D341Med (cell line): Measurements from ENCODE around the gene RETREG1.
A peak's percentile ranks its signal among the peaks of the same experiment; 100 is the strongest.
"Not testable (repeated sequence)": the region's sequence is repeated elsewhere in the genome, so short reads cannot be mapped to it uniquely, and the experiment has no call there.

Experiments
- DNase-seq: peaks from one replicate; pipeline ENCODE4 v3.0.0; 2012; ENCODE audit warnings: low spot score

The RETREG1 gene, protein sequence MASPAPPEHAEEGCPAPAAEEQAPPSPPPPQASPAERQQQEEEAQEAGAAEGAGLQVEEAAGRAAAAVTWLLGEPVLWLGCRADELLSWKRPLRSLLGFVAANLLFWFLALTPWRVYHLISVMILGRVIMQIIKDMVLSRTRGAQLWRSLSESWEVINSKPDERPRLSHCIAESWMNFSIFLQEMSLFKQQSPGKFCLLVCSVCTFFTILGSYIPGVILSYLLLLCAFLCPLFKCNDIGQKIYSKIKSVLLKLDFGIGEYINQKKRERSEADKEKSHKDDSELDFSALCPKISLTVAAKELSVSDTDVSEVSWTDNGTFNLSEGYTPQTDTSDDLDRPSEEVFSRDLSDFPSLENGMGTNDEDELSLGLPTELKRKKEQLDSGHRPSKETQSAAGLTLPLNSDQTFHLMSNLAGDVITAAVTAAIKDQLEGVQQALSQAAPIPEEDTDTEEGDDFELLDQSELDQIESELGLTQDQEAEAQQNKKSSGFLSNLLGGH

DNA sequence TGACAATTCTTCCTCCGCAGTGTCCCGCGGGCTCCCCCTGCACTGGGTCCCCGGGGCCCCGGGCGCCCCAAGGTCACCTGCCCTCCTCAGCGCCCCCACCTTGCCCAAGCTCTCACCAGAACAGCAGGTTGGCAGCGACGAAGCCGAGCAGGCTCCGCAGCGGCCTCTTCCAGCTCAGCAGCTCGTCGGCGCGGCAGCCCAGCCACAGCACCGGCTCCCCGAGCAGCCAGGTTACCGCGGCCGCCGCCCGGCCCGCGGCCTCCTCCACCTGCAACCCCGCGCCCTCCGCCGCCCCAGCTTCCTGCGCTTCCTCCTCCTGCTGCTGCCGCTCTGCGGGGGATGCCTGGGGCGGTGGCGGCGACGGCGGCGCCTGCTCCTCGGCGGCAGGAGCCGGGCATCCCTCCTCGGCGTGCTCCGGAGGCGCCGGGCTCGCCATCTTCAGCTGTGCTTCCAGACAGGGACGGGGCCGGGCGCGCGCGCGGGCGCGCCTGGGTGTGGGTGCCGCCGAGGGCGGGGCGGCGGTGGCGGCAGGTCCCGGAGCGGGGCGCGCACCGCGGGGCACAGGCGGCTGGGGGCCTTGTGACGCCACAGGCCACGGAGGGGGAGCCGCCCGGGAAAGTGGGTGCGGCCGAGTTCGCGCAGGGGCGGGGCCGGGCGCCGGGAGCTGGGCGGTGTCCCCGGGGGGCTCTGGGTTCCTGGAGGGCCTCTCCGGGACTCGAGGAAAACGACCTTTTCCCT lies at the start of gene RETREG1:
TSS of gene RETREG1 (minus strand) at position 462 of the 738 bp plus-strand sequence. CDS start at position 436, 26 bp downstream.
- peak; percentile 79 for DNase-seq

DNA sequence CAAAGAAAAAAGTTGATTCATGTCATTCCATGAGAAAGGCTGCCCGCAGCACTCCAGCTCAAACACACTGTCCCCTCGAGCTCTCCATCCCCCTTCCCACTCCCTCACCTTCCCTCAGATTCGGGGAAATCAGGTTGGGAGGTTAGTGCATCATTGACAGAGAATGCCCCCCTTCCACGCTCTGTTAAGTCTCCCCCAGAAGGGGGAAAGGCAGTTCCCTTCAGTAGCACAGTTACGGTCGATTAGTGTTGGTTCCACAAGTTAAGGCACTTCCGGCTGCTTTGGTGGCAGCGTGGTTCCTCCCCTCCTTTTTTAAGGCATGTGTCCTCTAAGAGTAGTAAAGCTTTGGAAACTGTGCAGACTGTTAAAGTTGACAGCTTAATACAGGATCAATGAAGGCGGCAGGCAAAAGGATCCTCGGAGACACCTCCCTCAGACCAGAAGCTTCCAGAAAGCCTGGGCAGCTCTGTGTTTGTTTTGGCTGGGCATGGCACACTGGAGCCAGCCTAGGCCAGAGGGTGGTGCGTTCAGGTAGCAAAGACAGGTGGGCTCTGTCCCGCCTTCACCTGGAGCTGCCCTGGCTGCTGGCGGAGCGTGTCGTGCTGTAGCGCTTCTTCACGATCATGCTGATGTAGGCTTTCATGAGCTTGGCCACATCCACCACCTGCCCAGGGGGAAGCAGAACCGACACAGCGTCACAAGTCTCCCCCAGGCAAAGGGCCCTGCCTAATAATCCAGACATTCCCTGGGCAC lies 49.5 kb upstream of the RETREG1 start:
- DNase-seq: no peak

DNA sequence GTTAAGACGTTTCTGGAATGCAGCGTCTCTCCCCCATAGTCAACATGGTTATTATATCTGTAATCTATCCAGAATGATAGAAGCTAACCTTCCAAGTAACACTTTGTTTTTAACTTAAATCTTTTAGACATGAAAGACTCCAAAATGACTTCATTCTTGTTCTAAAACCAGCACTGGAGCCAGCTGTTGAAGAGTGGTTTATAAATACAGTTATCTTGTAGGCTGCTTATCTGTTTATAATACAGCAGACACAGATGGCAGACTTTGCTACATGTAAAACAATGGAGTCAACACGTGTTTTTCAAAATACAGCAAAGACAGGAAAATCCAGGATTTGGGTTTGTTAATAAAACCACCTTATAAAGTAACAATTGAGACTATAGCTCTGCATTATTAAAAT lies 48.8 kb upstream of the RETREG1 start:
- no peak for DNase-seq

DNA sequence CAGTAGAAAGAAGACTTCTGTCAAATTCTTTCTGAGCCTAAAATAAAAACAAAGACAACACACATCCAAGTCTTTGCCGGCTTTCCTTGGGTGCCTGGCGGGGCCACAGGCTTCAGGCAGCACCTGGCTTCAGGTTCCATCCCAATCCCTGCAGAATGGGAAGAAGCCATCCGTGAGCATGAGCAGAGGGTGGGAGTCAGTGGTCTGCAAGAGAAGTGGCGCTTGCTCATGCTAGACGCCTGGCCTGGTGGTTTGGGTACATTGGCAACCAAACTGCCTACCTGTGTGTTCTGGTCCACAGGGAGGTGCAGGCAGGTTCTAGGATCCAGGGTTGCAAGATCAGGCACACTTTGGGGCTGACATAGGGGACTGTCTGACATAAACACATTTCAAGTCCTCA lies 47.6 kb upstream of the RETREG1 start:
- no peak for DNase-seq

DNA sequence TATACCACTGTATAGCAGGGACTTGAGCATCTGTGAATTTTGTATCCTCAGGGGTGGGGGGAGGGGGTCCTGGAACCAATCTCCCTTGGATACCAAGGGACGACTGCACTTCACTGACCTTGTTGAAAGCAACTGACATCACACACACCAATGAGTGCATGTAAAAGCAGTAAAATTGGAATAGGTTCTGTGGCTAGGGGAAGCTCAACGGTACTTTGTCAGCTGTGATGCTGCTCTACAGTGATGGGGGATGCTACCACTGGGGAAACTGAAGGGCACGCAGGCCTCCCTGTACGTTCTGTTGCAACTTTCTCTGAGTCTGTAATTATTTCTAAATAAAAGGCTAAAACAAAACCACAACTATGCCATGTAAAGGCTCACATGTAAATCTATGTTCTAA lies 47.0 kb upstream of the RETREG1 start:
- no peak for DNase-seq

DNA sequence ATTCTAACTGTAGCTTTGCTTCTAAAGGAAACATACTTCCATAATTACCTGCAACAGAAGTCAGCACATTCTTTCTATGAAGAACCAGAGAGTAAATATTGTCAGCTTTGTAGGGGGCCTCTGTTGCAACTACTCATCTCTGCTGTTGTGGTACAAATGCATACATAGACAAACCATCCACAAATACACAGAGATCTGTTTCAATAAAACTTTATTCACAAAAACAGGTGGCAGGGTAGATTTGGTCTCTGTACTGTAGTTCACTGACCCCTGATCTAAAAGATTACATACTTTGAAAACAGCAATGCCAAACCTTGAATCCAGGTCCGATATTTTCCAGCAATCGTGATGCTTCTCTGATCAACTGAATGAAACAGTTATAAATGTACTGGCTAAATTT lies 44.9 kb upstream of the RETREG1 start:
- no peak for DNase-seq

DNA sequence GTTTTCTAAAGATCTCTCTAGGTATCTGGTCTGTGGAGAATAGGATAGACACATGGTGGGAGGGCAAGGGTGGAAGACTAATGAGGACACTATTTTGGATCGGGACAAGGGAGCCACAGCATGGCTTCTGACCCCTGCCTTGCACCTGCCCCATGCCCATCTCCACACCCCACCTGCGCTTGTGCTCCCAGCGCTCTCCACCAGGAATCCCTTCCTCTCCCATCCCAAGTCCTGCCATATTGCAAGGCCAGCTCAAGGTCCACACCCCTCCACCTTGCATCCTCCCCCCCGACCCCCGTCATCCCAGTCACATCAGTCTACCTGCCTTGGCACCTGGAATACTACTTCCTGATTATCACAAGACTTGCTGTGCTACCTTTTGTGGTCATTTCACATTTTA lies 44.2 kb upstream of the RETREG1 start:
- no peak for DNase-seq

DNA sequence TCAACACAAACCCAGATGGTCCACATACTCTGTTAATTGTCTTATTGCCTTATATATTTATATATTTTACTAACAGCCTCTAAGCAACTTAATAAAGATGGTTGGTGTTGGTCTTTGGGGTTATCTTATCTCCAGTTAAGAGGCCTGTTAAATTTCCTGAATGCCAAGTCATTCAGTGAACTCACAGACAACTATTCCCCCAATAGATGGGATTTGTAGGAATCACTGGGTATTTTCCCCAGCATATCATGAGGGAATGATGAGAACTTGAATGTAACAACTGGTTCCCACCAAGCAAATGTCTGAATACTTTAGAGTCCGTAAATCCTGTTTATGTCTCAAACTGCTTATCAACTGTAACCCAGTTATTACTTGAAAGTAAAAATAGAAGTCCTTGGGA lies 42.7 kb upstream of the RETREG1 start:
- DNase-seq: no peak

DNA sequence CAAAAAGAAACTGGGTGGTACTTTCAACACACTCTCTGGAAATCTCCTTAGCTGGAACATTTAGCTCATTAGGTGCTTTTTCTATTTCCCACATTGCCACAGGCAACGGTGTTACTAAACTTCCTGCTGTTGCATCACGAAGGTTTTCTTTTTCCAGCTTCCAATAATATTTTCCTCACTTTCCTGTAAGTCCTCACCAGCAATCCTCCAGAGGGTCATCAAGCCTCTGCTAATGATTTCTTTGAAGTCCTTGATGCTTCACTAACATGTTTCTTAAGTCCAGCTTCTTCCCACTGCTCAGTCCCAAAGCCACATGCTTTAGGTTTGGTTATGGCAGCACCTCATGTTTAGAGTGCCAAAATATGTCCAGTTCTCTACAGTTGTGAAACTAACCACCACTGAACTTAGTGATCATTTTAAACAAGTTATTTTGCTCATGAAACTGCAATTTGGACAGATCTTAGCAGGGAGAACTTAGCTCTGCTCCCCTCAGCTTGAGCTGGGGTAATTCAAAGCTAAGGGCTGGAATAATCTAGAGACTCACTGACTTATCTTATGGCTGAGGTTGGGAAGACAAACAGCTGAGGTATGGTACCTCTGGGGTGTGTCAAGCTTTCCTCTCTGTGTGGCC lies 39.9 kb upstream of the RETREG1 start:
- DNase-seq: no peak

DNA sequence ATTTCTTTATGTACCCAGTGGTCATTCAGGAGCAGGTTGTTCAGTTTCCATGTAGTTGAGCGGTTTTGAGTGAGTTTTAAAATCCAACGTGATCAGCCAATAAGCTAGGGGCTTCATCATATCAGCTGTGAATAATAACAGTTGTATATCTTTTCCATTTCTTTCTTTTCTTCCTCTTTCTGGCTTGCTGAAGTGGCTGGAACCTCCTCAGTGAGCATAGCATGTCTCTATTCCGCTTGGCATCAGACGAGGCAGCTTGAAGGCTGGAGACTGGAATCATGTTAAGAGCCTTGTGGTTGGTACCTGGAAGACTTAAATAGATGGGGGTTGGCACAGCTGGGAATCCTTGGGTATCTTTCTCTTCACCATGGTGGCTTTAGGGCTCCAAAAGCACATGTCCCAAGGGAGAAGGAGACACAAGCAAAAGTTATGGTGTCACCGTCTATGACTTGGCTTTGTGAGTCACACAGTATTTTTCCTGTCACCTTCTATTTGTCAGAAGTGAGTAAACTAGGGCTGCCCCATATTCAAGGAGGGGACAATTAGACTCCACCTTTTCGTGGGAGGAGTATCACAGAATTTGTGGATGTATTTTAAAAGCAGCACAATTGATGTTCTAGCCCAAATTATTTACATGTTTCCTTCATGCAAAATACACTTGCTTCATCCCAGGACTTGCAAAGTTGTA lies 38.0 kb upstream of the RETREG1 start:
- no peak for DNase-seq

DNA sequence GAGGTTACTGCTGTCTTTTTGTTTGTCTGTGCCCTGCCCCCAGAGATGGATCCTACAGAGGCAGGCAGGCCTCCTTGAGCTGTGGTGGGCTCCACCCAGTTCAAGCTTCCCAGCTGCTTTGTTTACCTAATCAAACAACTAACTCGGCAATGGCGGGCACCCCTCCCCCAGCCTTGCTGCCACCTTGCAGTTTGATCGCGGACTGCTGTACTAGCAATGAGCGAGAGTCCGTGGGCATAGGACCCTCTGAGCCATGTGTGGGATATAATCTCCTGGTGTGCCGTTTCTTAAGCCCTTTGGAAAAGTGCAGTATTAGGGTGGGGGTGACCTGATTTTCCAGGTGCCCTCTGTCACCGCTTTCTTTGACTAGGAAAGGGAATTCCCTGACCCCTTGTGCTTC lies 31.9 kb upstream of the RETREG1 start:
- DNase-seq: not testable (repeated sequence)

DNA sequence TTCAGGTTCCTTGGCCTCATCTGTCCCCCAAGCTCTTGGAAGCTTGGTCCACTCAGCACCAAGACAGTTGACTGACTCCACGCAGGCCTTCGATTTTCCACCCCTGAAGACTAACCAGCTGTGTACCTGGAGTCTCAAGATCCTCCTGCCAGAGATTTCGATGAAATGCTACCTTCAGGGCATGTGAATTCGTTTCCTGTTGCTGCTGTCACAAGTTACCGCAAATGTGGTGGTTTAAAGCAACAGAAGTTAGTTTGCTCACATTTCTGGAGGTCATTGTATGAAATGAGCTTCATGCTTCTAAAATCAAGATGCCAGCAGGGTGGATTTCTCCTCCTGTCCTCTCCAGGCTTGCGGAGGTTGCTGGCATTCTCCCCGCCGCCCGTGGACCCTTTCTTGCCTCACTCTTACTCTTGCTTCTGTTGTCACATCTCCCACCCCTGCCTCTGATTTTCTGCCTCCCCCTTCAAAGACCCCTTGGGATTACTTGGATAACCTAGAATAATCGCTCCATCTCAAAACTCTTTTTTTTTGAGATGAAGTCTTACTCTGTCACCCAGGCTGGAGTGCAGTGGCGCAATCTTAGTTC lies 27.6 kb upstream of the RETREG1 start:
- DNase-seq: no peak

DNA sequence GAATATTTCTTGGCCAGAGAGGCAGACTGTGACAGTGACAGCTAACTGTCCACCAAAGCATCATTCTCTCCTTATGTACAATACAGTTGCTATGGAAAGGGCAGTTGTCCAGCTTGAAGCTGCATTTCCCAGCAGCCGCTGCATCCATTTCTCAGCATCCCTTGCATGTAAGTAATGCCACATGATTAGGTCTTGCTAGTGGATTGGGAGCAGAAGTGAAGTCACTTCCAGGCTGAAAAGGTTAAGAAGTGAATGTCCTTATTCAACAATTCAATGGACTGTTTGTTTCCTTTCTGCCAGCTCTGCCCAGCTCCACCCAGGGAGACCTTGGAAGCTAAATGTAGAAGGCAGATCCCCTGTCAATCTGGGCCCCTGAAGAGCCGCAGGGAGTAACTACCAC lies 26.1 kb upstream of the RETREG1 start:
- no peak for DNase-seq

DNA sequence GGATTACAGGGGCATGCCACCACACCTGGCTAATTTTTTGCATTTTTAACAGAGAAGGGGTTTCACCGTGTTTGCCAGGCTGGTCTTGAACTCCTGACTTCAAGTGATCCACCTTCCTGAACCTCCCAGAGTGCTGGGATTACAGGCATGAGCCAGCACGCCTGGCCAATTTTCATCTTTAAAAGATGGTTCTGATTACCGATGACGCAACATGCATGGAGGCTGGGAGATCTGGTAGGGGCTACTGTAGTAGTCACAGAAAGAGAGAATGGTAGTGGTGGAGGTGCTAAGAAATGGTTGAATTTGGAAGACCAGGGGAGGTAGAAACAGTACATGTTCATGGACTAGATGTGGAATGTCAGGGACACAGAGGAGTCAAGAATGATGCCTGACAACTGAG lies 22.4 kb upstream of the RETREG1 start:
- DNase-seq: no peak

DNA sequence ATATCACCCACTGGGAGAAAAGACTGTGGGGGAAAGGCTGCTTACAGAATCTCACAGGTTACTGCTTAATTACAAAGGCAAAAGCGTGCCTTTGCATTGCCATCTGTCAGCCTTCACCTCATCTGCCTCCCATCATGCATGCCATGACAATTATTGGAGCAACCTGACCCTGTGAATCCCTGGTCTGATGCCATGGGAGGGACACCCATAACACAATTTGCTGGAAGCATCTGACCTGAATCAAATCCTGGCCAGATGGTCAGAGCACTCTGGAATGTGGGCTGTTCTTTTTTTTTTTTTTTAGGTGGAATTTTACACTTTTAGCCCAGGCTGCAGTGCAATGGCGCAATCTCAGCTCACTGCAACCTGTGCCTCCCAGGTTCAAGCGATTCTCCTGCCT lies 11.6 kb upstream of the RETREG1 start:
- DNase-seq: no peak

DNA sequence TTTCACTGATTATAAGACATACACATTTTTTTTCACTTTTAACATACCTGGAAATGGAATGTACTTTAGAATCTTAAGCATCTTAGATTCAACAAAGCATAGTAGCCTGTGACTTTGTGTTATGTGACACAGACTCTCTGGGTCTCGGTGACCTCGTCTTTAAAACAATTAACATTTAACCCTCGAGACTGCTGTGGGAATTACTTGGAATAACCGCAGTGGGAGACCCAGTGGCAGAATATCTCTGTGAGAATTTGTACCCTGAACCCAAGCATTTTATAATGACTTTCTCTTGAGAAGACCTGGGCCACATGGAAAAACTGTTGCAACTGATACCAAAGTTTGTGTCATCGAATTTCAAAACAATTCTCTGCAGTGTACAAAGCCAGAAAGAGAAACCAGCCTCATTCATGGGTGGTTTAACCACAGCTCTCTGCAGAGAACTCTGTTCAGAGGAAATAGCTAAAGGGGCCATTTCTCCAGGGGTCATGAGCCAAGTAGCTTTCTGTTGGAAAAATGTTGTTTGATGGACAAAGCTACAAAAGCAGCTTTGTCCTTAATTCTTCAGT lies 10.0 kb upstream of the RETREG1 start:
- DNase-seq: no peak

DNA sequence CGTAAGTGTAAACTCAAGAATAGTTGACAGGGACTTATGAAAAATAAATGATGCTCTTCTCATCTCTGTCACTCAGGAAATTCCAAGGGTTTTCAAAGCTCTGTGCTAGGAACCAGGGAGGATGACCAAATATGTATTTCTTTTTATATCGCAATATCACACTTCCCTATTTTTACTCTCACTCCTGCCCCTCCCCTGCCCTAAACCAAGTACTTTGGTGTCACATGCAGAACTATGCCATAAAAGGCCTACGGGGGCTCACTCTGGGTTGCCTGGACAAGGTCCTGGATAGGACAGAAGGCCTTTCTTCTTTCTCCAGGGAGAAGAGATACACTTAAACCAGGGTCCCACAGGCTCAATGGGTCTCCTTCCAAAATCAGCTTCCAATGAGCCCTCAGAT lies 8.3 kb upstream of the RETREG1 start:
- DNase-seq: no peak

DNA sequence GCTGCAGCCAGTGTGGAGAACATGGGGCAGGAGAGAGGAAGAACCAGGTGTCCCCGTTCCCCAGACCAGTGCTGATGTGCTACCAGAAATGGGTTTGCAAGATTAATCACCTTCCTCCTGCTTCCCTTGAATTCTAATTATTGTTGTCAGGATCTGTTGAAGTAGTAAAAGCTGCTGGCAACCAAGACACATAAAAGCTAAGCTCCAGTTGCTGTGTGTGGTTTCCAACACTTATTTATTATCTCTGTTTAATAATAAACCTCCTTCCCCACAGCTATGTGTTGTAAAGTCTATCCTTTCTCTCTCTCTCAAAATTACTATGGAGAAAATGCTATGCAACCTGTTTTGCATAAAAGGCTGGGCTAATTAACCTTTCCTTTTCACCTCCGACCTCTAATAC lies 2.3 kb upstream of the RETREG1 start:
- no peak for DNase-seq

DNA sequence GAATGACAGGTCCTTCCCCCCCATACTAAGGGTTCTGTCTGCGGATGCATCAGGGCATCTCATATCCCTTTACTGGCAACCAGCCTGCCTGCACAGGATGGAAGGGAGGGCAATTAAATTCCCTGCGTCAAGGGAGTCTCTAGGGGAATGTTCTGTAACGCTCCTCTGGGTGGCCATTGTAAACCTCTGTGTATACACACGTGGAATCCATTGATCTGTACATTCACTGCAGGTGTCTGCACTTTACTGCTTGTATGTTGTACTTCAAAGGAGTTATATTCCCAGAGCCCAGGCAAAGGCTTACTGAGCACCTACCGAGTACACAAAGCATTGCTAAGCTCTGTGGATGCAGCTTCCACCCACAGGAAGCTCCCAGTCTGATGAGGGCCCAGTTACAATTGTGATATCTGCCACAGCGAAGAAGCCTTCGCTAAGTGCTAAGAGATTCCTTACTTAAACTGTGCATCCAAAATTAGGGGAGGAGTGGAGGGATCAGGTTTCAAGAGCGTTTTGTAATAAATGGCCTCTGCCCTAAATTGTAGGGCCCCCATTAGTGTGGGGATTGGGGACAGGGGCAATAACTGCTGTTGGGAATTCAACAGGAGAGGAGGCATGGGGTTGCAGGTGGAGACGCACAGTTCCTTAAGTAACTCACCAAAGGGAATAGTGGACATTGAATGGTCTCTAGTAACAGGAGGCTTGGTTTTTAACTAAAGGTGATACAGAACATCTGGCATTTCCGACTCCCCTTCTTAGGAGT lies 1.5 kb upstream of the RETREG1 start:
- DNase-seq: no peak
